NCI-H1694 treated with DMSO at 0.1 percent for 48 hours (cell line): ENCODE measurements around the gene TPO.
"Not testable (repeated sequence)": the region's sequence is repeated elsewhere in the genome, so short reads cannot be mapped to it uniquely, and the experiment has no call there.

ENCODE experiments used
- DNase-seq: peaks from one replicate; lab custom pipeline; 2025; lab: John Stamatoyannopoulos, UW

The TPO gene

DNA sequence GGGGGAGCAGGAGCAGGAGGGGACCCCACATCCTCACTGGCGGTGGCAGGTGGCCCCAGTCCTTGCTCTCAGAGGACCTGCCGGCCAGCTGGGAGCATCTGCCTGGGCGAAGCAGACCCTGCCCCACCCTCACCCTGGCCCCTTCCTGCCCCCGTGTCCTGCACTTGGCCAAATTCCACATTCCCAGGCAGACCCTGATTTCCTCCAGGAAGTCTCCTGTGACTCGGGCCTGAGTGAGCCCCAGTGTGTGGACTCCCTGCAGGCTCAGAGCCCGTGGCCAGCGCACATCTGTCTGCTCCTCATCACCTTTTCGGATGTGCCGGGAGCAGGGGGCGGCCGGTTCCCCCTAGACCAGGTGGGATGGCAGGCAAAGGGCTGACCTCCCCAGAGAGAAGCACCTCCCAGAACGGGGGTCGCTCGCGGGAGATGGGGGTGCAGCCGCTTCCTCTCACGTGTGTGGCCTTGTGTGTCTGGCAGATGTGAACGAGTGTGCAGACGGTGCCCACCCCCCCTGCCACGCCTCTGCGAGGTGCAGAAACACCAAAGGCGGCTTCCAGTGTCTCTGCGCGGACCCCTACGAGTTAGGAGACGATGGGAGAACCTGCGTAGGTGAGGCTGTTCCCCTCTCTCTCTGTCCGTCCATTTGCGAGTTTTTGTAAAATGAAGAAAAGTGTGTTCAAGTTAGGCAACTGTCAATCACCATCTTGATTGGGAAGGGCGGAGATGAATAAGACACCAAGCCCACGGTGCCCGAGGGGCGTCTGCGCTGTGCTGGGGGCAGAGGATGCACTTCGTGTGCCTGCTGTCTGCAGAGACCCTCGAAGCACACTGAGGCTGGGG is 90.4 kb downstream of the TPO start:
- DNase-seq: no peak

GRCh38 chr2:1504311-1504750 is 91.1 kb downstream of the TPO start:
- DNase-seq: no peak

- DNase-seq: no peak
Observed at GRCh38 chr2:1505031-1505441, 91.8 kb downstream of the TPO start.

DNA sequence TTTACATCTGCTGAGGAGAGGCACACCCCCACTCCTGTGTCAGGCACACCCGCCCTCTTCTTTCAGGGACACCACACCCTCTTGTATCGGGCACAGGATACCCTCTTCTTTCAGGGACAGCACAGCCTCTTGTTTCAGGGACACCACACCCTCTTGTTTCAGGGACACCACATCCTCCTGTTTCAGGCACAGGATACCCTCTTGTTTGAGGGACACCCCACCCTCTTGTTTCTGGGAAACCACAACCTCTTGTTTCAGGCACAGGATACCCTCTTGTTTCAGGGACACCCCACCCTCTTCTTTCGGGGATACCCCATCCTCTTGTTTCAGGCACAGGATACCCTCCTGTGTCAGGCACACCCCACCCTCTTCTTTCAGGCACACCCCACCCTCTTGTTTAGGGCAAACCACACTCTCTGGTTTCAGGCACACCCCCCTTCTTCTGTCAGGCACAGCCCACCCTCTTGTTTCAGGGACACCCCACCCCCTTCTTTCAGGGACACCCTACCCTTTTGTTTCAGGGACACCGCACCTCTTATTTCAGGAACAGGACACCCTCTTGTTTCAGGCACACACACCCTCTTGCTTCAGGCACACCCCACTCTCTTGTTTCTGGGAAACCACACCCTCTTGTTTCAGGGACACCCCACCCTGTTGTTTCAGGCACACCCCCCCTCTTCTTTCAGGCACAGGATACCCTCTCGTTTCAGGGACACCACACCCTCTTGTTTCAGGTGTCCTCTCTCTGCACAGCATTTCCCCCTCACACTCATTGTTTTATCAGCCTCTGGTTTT is 96.2 kb downstream of the TPO start:
- no peak for DNase-seq

- no peak for DNase-seq
Observed at GRCh38 chr2:1510176-1510575, 96.9 kb downstream of the TPO start.

GRCh38 chr2:1511455-1511854 is 98.2 kb downstream of the TPO start:
- no peak for DNase-seq

DNA sequence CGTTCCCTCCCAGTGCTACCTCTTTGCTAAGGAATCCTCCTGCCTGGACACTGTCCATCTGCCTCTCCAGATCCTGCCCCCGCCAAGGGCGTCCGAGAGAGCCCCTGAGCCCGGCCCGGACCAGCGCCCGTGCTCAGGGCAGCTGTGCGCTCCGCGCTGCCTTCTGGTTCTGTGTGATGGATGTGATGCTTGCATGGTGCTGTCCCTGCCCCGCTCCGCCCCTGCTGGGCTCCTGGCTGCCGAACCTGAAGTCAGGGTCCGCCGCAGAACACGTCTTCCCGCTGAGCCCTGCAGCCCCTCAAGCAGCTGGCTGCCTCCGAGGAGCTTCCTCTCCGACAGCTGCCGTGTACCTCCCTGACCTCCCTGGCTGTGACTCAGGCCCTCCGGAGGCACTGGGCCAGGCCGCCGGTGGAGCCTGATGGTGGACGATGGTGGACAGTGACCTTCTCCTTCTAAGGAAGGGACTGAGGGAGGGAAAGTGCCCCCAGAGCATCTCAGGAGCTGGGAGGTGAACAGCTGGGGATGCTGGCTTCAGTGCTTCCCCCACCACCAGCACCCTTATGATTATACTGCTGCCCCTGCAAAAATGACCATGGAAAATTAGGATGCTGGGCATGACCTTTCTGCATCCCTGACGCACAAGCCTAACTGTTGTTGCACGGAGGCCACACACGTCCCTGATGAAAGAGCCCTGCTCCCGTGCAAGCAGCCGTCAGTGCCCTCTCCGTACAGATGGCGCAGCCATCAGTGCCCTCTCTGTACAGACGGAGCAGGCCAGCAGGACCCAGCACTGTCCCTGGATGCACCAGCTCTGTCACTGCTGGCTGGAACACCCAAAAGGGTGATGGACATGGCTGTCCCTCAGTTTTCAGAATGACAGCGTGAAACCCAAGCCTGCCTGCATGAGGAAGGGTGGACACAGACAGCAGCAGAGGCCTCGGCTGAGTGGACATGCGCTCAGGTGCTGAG is 99.3 kb downstream of the TPO start:
- DNase-seq: no peak

GRCh38 chr2:1514391-1515072 is 101.3 kb downstream of the TPO start:
- DNase-seq: no peak

GRCh38 chr2:1515073-1515430 is 101.8 kb downstream of the TPO start:
- no peak for DNase-seq

- no peak for DNase-seq
Observed at GRCh38 chr2:1515986-1516797, 102.9 kb downstream of the TPO start.

- no peak for DNase-seq
Observed at GRCh38 chr2:1516798-1517060, 103.5 kb downstream of the TPO start.

- DNase-seq: not testable (repeated sequence)
Observed at GRCh38 chr2:1517291-1517690, 104.0 kb downstream of the TPO start.

DNA sequence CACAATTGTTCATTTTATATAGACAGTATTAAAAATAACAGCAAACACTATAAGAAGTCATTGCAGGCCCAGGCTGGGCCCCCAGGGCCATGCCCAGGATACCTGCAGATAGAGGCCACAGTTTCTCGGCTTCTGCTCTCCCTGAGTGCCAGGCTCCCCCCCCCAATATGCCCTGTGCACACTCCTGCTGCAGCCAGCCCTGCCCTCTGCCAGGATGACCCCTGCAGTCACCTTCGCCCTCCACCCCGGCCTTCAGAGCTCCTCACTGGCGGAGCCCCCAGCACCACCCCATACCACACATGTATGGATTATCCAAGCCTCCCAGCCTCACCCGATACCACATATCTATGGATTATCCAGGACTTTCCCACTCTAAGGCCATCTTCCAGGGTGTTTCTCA is 104.5 kb downstream of the TPO start:
- DNase-seq: no peak

DNA sequence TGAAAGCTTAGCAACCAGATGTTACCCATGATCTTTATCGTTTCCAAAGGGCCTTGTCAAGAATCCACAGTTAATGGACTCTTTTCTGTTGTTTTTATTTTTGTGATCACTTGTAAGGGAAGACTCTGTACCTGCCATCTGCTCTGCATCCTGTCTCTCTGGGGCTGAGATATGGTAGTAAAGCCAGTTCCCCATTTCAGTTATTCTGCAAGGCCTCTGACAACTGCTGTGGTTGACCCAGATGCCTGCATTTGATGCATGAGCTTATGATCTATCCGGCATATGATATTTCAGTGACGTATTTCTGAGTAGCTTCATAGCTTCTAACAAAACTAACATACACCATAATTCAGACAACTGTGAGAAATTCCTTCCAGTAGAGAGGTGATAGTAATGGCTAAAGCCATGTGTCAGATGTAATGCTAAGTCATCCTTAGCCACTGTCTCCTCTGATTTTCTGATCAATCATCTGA is 105.1 kb downstream of the TPO start:
- DNase-seq: no peak

DNA sequence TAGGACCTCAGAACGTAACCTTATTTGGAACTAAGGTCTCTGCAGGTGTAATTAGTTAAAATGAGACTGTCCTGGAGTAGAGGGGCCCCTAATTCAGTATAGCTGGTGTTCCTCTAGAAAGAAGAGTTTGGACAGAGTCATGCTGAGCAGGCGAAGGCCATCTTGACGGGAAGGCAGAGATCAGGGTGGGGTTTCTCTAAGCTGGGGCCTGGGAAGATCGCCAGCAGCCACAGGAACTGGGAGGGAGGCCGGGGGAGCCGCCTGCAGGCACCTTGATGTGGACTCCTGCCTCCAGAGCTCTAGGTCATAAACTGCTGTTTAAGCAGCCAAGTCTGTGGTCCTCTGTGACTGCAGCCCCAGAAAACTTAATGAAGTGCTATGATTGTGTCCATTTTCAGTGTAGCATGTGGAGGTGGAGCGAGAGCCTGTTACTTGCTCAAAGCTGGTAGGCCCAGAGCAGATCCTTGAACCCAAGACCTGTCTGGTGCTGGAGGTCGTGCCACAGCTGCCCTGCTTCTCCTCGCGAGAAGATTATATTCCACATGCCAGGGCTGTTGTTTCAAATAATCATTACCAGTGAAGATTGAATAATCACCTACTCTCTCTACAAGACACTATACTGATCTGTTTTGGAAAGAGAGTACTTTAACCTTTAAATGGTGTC is 105.7 kb downstream of the TPO start:
- DNase-seq: no peak

DNA sequence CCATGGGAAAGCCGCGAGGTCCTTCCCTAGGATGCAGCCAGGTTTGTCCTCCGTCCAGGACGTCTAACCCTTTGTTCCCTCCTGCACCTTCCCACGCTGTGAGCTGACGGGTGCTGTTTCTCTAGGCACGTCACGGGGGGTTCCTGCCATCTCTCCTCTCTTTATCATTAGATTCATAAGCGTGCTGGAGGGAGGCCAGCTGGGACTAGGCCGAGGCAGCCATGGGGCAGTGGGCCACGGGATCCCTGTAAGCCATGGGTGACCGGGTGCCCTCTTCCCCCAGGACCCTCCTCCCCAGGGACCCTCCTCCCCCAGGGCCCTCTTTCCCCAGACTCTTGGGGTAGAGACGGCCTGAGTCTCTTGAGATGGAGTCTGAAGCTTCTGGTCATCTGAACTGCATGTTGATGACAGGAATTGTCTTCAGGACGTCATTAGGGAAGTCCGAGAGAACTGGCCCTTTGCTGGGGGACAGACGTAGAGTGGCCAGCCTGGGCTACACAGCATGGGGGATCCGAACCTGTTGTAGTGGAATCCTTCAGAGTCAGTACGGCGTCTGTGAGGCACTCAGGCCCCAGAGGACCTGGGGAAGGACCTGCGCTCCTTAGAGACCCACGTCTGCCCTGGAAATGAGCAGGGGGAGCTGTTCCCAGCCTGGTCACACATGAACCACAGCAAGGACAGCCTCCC is 108.1 kb downstream of the TPO start:
- DNase-seq: no peak

DNA sequence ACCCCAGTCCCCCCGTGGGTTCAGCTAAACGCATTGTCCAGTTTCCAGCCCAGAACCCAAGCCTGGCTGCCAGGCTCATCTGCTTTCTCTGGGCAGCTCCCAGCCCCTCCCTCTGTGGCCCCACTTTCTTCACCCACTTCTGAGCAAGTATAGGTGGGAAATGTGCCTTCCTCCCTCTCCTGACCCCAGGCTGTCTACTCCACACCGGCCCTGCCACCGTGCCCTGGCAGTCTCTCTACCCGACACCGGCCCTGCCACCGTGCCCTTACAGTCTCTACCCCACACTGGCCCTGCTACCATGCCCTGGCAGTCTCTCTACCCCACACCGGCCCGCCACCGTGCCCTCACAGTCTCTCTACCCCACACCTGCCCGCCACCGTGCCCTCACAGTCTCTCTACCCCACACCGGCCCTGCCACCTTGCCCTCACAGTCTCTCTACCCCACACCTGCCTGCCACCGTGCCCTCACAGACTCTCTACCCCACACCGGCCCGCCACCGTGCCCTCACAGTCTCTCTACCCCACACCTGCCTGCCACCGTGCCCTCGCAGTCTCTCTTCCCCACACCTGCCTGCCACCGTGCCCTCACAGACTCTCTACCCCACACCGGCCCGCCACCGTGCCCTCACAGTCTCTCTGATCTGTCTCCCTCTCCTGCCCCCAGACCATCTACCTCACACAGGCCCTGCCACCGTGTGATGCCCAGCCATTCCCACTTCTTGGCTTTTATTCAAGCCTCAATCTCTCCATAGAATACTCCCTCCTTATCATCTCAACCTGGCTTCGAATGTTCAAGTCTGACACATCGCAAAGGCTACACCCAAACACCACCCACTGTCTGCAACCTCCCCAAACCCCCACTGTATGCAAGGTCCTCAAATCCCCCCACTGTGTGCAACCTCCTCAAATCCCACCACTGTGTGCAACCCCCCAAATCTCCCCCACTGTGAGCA is 108.9 kb downstream of the TPO start:
- no peak for DNase-seq

DNA sequence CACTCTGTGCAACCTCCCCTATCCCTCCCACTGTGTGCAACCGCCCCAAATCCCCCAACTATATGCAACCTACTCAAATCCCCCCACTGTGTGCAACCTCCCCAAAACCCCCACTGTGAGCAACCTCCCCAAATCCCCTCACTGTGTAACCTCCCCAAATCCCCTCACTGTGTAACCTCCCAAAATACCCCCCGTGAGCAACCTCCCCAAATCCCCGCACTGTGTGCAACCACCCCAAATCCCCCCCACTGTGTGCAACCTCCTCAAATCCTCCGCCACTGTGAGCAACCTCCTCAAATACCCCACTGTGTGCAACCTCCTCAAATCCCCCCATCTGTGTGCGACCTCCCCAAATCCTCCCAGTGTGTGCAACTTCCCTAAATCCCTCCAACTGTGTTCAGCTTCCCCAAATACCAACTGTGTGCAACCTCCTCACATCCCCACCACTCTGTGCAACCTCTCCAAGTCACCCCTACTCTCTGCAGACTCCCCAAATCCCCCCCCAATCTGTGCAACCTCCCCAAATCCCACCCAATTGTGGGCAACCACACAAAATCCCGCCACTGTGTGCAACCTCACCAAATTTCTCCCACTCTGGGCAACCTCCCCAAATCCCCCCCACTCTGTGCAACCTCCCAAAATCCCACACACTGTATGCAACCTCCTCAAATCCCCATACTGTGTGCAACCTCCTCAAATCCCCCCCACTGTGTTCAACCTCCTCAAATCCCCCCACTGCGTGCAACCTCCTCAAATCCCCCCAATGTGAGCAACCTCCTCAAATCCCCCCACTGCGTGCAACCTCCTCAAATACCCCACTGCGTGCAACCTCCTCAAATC is 114.1 kb downstream of the TPO start:
- no peak for DNase-seq
